NCI-H446 treated with DMSO at 0.1 percent for 48 hours (cell line): Measurements from ENCODE around the gene PTTG2.
"Not testable (repeated sequence)": the region's sequence is repeated elsewhere in the genome, so short reads cannot be mapped to it uniquely, and the experiment has no call there.

Experiments
- DNase-seq: peaks from one replicate; lab custom pipeline; 2025; lab: John Stamatoyannopoulos, UW

Gene PTTG2

GRCh38 chr4:37960098-37960497 is at the start of gene PTTG2:
TSS of gene PTTG2 (plus strand) at chr4:37960398. CDS start at chr4:37960435, 37 bp downstream.
- no peak for DNase-seq

- no peak for DNase-seq
Measured at GRCh38 chr4:37914539-37914938, 45.7 kb upstream of the PTTG2 start.

GRCh38 chr4:37917388-37917787 is 42.8 kb upstream of the PTTG2 start:
- DNase-seq, result peak; percentile 47

GRCh38 chr4:37918653-37919052 is 41.5 kb upstream of the PTTG2 start:
- no peak for DNase-seq

GRCh38 chr4:37922328-37922727 is 37.9 kb upstream of the PTTG2 start:
- DNase-seq, result no peak

- DNase-seq, result not testable (repeated sequence)
Measured at GRCh38 chr4:37923089-37923488, 37.1 kb upstream of the PTTG2 start.

GRCh38 chr4:37924946-37925345 is 35.3 kb upstream of the PTTG2 start:
- DNase-seq, result no peak

- no peak for DNase-seq
Measured at GRCh38 chr4:37927434-37927833, 32.8 kb upstream of the PTTG2 start.

- DNase-seq, result peak; percentile 69
Measured at GRCh38 chr4:37928426-37929416, 31.5 kb upstream of the PTTG2 start.

GRCh38 chr4:37934096-37934495 is 26.1 kb upstream of the PTTG2 start:
- DNase-seq, result no peak

- DNase-seq, result no peak
Measured at GRCh38 chr4:37934609-37935008, 25.6 kb upstream of the PTTG2 start.

GRCh38 chr4:37935026-37935425 is 25.2 kb upstream of the PTTG2 start:
- DNase-seq, result no peak

GRCh38 chr4:37936889-37937498 is 23.2 kb upstream of the PTTG2 start:
- no peak for DNase-seq

- DNase-seq, result no peak
Measured at GRCh38 chr4:37938208-37938607, 22.0 kb upstream of the PTTG2 start.

- DNase-seq, result no peak
Measured at GRCh38 chr4:37946503-37947179, 13.6 kb upstream of the PTTG2 start.

GRCh38 chr4:37948542-37948941 is 11.7 kb upstream of the PTTG2 start:
- no peak for DNase-seq

- DNase-seq, result no peak
Measured at GRCh38 chr4:37949636-37950426, 10.4 kb upstream of the PTTG2 start.

- DNase-seq, result no peak
Measured at GRCh38 chr4:37951461-37952352, 8.5 kb upstream of the PTTG2 start.

GRCh38 chr4:37953156-37953555 is 7.0 kb upstream of the PTTG2 start:
- DNase-seq, result no peak

GRCh38 chr4:37953620-37954293 is 6.4 kb upstream of the PTTG2 start:
- no peak for DNase-seq
